ENCODE measurements around the gene ATP6V0D1. TPM values are rescaled to one million over a fixed set of nuclear protein-coding genes. Genes with fewer than 3 reads are reported as not detected.
A peak's percentile ranks its signal among the peaks of the same experiment; 100 is the strongest.

The ATP6V0D1 gene
- total and polyA plus RNA-seq, 2 donors (not counting 1 experiment from before 2014, with no cell fraction given), result 62.1 to 91.0 TPM

DNA sequence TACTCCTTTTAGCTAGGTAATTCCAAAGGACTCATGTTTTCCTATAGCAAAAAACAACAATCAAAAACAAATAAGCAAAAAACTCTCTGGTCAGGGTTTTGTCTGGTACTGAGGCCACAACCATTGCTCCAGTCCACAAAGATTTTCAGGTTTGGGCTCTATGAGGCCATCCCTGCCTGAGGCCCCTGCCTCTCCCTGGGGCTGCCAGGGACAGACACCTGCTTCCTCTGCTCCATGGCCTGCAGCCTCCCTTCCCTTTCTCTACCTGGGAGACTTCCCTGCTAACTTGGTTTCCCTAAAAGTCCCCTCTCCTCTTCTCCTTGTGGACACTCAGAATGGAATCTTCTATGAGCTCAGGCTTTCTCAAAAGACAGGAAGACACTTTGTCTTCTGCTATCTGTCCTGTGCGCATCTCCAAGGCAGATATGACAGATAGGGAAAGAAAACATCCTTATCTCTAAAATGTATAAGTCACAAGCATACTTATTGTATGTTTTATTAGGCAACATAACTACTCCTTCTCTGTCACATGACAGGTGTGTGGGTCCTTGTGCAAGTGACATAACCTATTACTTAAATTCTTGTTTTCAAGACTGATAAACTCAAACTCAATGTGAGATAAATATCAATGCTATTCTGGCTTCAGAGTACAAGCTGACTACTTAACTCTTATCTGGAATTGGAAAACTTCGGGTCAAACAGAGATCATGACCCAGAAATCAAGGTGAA, 63.5 kb downstream of the ATP6V0D1 start:
- intact Hi-C loops (cut with micrococcal nuclease), result loop anchor here (2.0 kb wide), 2 partner anchors 23 to 441 kb away; no protein-coding TSS in a partner anchor
- no peak for TF ChIP-seq EZH2 (IDR thresholded peaks at IDR 0.05; ENCODE audit: borderline replicate concordance, insufficient read depth, low read depth, low read length, poor library complexity, severe bottlenecking)
- TF ChIP-seq, protein P1, sequence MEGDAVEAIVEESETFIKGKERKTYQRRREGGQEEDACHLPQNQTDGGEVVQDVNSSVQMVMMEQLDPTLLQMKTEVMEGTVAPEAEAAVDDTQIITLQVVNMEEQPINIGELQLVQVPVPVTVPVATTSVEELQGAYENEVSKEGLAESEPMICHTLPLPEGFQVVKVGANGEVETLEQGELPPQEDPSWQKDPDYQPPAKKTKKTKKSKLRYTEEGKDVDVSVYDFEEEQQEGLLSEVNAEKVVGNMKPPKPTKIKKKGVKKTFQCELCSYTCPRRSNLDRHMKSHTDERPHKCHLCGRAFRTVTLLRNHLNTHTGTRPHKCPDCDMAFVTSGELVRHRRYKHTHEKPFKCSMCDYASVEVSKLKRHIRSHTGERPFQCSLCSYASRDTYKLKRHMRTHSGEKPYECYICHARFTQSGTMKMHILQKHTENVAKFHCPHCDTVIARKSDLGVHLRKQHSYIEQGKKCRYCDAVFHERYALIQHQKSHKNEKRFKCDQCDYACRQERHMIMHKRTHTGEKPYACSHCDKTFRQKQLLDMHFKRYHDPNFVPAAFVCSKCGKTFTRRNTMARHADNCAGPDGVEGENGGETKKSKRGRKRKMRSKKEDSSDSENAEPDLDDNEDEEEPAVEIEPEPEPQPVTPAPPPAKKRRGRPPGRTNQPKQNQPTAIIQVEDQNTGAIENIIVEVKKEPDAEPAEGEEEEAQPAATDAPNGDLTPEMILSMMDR (IDR thresholded peaks at IDR 0.05), result no peak
- Mint-ChIP-seq H3K9me3 (ENCODE audit: insufficient read depth) (no peaks in the 10 kb centered on the region), H3K27me3 (peaks cover 17% of the 10 kb centered on the region), H3K4me3 (peak overlapping the region; percentile 89), H3K27ac (no peak overlapping the region), H3K4me1 (peaks cover 12% of the 10 kb centered on the region)
- H3K4me1 ChIP-seq (ENCODE audit: control insufficient read depth in 2 of 2, insufficient read depth in 2 of 2, low read length in 2 of 2), result peaks cover 8 to 11% of the 10 kb centered on the region in 2 donors
- no peaks in the 10 kb centered on the region for H3K36me3 ChIP-seq (replicated peaks in 1 of 2; ENCODE audit: control extremely low read depth in 1 of 2, control insufficient read depth in 1 of 2, extremely low read depth in 1 of 2, insufficient read depth in 2 of 2, low read length in 1 of 2)
- H3K27me3 ChIP-seq (replicated peaks in 1 of 4; ENCODE audit: control extremely low read depth in 1 of 4, control insufficient read depth in 3 of 4, insufficient read depth in 4 of 4, low read length in 3 of 4), result peaks cover 0 to 13% (median 5%) of the 10 kb centered on the region in 4 experiments
- no peak overlapping the region for H2AFZ ChIP-seq (ENCODE audit: insufficient read depth, low read depth, low read length, poor library complexity, severe bottlenecking)
- H3K27ac ChIP-seq (ENCODE audit: low read length in 2 of 2), result no peak overlapping the region
- CTCF ChIA-PET, result interaction anchor here (0.9 to 3.0 kb wide), 6 partner anchors 11 to 157 kb away, joined by 3 to 20 read pairs (median 4); no protein-coding TSS in a partner anchor
- H3K9me3 ChIP-seq (ENCODE audit: control extremely low read depth in 1 of 3, control insufficient read depth in 2 of 3, insufficient read depth in 1 of 3, low read length in 2 of 3), result no peaks in the 10 kb centered on the region
- H3K4me3 ChIP-seq (ENCODE audit: control extremely low read depth in 1 of 5, extremely low read depth in 1 of 5, insufficient read depth in 1 of 5, low read depth in 2 of 5, low read length in 4 of 5), result no peak overlapping the region
- POLR2A ChIA-PET, result no interaction called here
- no peaks in the 10 kb centered on the region for H4K20me1 ChIP-seq (ENCODE audit: control insufficient read depth, insufficient read depth, low read length, poor library complexity, severe bottlenecking)
- DNase-seq, result no peak
- no peak for ATAC-seq (ENCODE audit: low read depth)
- H3K79me2 ChIP-seq (ENCODE audit: control insufficient read depth, insufficient read depth, low read length), result no peaks in the 10 kb centered on the region
- no peak overlapping the region for H3K9ac ChIP-seq (ENCODE audit: low read length)
- no peak overlapping the region for H3K4me2 ChIP-seq (replicated peaks; ENCODE audit: low read depth, low read length, poor library complexity, severe bottlenecking)
- WGBS (ENCODE audit: insufficient coverage), result 100% methylated on average over 1 of the region's 2 CpGs
